H1 (cell line): ENCODE data around the gene DNAJB11. TPM values are rescaled to one million over a fixed set of nuclear protein-coding genes. Genes with fewer than 3 reads are reported as not detected.
A peak's percentile ranks its signal among the peaks of the same experiment; 100 is the strongest.

Experiments
- HDAC2 ChIP-seq, 2 experiments: fragments of 300-600 bp in 1 of 2; sonication (generic) in 1 of 2; IDR thresholded peaks; 2 replicates each; pipeline ENCODE4 v1.6.1; 2011 to 2012; ENCODE audit warnings: low read depth in 2 of 2, low read length in 2 of 2, mild to moderate bottlenecking in 2 of 2, moderate library complexity in 2 of 2, borderline replicate concordance in 1 of 2, inconsistent platforms in 1 of 2
- NRF1 ChIP-seq: IDR thresholded peaks from 2 replicates; pipeline ENCODE4 v1.6.1; 2011; ENCODE audit warnings: mild to moderate bottlenecking, low read depth, low read length, improper control_type of control experiment
- RAD21 ChIP-seq, 2 experiments: IDR thresholded peaks in 1 of 2; conservative IDR thresholded peaks in 1 of 2; 2 replicates each; pipeline ENCODE4 v1.6.1; 2011; ENCODE audit warnings: low read depth in 2 of 2, low read length in 2 of 2, improper control_type of control experiment in 1 of 2, inconsistent platforms in 1 of 2, mild to moderate bottlenecking in 1 of 2, moderate library complexity in 1 of 2
- RBBP5 ChIP-seq: IDR thresholded peaks from 2 replicates; pipeline ENCODE4 v1.7.1; 2012; ENCODE audit warnings: low read depth, mild to moderate bottlenecking, inconsistent platforms, low read length, moderate library complexity, borderline replicate concordance
- SRF ChIP-seq: IDR thresholded peaks from 2 replicates; pipeline ENCODE4 v1.6.1; 2011; ENCODE audit warnings: mild to moderate bottlenecking, low read depth, low read length, moderate library complexity
- ZNF274 ChIP-seq: IDR thresholded peaks from 2 replicates; pipeline ENCODE4 v1.7.0; 2012; ENCODE audit warnings: low read length, borderline replicate concordance; ENCODE audit errors: extremely low read depth
- polyA plus RNA-seq, 7 experiments: library from polyadenylated mRNA; depleted of rRNA in 3 of 7; stranded (reverse) in 5 of 7; unstranded in 2 of 7; fragments of >200 nt in 5 of 7; fragments of 200-250 nt in 2 of 7; gene quantifications; 1 replicate in 5 of 7; 2 replicates in 1 of 7; 4 replicates in 1 of 7; pipeline versions ENCODE4 v1.2.1 to v1.2.3, GENCODE V29; 2011 to 2013; ENCODE audit warnings: missing spikeins in 2 of 7, mixed read lengths in 2 of 7
- total RNA-seq: library from RNA; stranded (reverse); fragmentation: NEBNext Ultra II Directional; extraction: Animal tissue kit (Norgen Biotek cat#: 25700); gene quantifications from 2 replicates; pipeline ENCODE4 v1.2.1, GENCODE V29; 2021
- TF ChIP-seq, protein P1 (sequence below): IDR thresholded peaks from 2 replicates; pipeline ENCODE4 v1.6.1; 2012; ENCODE audit warnings: inconsistent platforms
- TF ChIP-seq, protein P2 (sequence below): fragments of 300-600 bp; sonication (generic); IDR thresholded peaks from 2 replicates; pipeline ENCODE4 v1.7.1; 2012; ENCODE audit warnings: low read length, moderate library complexity, mild to moderate bottlenecking, inconsistent platforms; ENCODE audit not compliant: insufficient replicate concordance

The DNAJB11 gene
- total and polyA plus RNA-seq, 2 of the 8 experiments (the other 6 are each of a cell fraction or from before 2014, with no cell fraction given): 14.6 to 63.9 TPM

DNA sequence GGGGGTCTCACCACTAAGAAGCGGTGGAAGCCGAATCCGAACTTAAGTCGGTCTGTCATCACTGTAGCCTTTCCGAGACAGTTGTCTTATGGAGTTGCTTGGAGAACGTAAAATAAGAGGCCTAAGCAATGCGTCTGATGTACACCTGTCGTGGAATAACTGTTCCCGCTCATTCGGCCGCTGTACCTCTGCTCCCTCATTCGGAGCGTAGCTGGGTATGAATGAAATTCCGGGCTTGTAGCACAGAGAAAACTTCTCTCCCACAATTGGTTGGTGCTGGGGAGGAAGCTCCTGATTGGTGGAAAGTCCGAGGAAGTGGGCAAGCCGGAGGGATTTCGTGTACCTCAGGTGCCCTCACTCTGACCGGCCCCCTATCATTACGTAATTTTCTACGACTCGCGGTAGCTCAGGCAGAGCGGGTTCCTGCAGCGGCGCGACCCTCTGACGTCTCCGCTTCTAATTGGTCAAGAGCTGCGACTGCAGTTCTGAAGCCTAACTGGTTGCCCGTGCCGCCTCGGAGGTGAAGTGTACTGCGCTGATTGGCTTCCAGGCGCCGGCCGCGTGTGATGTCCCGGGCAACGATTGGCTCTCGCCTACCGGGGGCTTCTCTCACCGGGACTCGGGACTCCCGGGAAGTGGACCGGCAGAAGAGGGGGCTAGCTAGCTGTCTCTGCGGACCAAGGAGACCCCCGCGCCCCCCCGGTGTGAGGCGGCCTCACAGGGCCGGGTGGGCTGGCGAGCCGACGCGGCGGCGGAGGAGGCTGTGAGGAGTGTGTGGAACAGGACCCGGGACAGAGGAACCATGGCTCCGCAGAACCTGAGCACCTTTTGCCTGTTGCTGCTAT, at the start of gene DNAJB11 (continued):
- TF ChIP-seq, protein P1, sequence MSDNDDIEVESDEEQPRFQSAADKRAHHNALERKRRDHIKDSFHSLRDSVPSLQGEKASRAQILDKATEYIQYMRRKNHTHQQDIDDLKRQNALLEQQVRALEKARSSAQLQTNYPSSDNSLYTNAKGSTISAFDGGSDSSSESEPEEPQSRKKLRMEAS: peak; percentile 39
- TF ChIP-seq NRF1 (no peak), RBBP5 (0 out of 2 replicates have a peak, but pooled peaks have one; percentile 40), RAD21 (IDR thresholded peaks at IDR 0.05 in 1 of 2, conservative IDR thresholded peaks at IDR 0.05 in 1 of 2; ENCODE audit: low read depth in 2 of 2, low read length in 2 of 2) (no peak), SRF (peak; percentile 50; the same call in 1 of the 2 replicates), HDAC2 (IDR thresholded peaks at IDR 0.05; ENCODE audit: borderline replicate concordance in 1 of 2, low read depth in 2 of 2, low read length in 2 of 2) (peak in 1 of 2 experiments; percentile 50; a peak in 1 of 4 replicates), ZNF274 (no peak)
- TF ChIP-seq, protein P2, sequence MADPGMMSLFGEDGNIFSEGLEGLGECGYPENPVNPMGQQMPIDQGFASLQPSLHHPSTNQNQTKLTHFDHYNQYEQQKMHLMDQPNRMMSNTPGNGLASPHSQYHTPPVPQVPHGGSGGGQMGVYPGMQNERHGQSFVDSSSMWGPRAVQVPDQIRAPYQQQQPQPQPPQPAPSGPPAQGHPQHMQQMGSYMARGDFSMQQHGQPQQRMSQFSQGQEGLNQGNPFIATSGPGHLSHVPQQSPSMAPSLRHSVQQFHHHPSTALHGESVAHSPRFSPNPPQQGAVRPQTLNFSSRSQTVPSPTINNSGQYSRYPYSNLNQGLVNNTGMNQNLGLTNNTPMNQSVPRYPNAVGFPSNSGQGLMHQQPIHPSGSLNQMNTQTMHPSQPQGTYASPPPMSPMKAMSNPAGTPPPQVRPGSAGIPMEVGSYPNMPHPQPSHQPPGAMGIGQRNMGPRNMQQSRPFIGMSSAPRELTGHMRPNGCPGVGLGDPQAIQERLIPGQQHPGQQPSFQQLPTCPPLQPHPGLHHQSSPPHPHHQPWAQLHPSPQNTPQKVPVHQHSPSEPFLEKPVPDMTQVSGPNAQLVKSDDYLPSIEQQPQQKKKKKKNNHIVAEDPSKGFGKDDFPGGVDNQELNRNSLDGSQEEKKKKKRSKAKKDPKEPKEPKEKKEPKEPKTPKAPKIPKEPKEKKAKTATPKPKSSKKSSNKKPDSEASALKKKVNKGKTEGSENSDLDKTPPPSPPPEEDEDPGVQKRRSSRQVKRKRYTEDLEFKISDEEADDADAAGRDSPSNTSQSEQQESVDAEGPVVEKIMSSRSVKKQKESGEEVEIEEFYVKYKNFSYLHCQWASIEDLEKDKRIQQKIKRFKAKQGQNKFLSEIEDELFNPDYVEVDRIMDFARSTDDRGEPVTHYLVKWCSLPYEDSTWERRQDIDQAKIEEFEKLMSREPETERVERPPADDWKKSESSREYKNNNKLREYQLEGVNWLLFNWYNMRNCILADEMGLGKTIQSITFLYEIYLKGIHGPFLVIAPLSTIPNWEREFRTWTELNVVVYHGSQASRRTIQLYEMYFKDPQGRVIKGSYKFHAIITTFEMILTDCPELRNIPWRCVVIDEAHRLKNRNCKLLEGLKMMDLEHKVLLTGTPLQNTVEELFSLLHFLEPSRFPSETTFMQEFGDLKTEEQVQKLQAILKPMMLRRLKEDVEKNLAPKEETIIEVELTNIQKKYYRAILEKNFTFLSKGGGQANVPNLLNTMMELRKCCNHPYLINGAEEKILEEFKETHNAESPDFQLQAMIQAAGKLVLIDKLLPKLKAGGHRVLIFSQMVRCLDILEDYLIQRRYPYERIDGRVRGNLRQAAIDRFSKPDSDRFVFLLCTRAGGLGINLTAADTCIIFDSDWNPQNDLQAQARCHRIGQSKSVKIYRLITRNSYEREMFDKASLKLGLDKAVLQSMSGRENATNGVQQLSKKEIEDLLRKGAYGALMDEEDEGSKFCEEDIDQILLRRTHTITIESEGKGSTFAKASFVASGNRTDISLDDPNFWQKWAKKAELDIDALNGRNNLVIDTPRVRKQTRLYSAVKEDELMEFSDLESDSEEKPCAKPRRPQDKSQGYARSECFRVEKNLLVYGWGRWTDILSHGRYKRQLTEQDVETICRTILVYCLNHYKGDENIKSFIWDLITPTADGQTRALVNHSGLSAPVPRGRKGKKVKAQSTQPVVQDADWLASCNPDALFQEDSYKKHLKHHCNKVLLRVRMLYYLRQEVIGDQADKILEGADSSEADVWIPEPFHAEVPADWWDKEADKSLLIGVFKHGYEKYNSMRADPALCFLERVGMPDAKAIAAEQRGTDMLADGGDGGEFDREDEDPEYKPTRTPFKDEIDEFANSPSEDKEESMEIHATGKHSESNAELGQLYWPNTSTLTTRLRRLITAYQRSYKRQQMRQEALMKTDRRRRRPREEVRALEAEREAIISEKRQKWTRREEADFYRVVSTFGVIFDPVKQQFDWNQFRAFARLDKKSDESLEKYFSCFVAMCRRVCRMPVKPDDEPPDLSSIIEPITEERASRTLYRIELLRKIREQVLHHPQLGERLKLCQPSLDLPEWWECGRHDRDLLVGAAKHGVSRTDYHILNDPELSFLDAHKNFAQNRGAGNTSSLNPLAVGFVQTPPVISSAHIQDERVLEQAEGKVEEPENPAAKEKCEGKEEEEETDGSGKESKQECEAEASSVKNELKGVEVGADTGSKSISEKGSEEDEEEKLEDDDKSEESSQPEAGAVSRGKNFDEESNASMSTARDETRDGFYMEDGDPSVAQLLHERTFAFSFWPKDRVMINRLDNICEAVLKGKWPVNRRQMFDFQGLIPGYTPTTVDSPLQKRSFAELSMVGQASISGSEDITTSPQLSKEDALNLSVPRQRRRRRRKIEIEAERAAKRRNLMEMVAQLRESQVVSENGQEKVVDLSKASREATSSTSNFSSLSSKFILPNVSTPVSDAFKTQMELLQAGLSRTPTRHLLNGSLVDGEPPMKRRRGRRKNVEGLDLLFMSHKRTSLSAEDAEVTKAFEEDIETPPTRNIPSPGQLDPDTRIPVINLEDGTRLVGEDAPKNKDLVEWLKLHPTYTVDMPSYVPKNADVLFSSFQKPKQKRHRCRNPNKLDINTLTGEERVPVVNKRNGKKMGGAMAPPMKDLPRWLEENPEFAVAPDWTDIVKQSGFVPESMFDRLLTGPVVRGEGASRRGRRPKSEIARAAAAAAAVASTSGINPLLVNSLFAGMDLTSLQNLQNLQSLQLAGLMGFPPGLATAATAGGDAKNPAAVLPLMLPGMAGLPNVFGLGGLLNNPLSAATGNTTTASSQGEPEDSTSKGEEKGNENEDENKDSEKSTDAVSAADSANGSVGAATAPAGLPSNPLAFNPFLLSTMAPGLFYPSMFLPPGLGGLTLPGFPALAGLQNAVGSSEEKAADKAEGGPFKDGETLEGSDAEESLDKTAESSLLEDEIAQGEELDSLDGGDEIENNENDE: no peak
